Right hindlimb (tissue), 1 donor: Measurements from ENCODE around the gene SUPT7L.
"Not testable (repeated sequence)": the region's sequence is repeated elsewhere in the genome, so short reads cannot be mapped to it uniquely, and the experiment has no call there.

Experiments used
- DNase-seq: peaks from one replicate; pipeline ENCODE4 v3.0.0-alpha.2; 2018

Gene SUPT7L

GRCh38 chr2:27685006-27685405 is 21.6 kb upstream of the SUPT7L start:
- DNase-seq, result not testable (repeated sequence)

GRCh38 chr2:27683390-27684071 is 20.1 kb upstream of the SUPT7L start:
- peak; percentile 73 for DNase-seq

DNA sequence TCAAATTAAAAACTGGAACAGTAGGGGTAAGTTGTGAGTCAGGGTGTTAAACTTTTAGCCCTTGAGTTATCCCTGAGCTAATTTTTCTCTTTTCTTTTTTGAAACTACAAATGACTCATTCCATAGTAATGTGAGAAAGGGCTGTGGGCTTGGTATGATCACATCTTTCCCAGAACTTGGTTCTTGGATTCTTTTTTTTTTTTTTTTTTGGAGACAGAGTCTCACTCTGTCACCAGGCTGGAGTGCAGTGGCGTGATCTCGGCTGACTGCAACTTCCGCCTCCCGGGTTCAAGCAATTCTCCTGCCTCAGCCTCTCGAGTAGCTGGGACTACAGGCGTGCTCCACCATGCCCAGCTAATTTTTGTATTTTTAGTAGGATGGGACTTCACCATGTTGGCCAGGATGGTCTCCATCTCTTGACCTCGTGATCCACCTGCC is 18.9 kb upstream of the SUPT7L start:
- not testable (repeated sequence) for DNase-seq

DNA sequence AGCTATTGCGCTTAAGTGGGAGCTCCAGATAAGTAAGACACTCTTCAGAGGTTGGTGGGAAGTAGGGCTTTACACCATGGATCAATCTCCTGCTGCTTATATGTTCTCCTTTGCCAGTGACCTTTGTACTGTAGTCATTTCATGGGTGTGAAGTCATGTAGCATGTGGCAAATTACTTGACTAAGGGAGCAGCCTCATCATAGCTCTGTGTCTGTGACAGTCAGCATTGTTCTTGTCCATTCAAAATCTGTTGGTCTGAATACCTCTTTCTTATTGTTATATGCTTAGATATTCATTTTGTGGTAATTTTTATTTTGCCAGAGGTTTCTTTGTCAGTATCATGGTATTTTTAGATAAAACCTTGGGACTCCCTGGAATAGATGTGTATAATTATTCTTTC is 18.4 kb upstream of the SUPT7L start:
- DNase-seq, result no peak

- no peak for DNase-seq
These were observed 17.2 kb upstream of the SUPT7L start for GRCh38 chr2:27680571-27680970.

- DNase-seq, result no peak
These were observed 9.5 kb upstream of the SUPT7L start for GRCh38 chr2:27672723-27673486.

- DNase-seq, result no peak
These were observed 7.8 kb upstream of the SUPT7L start for GRCh38 chr2:27671235-27671634.

DNA sequence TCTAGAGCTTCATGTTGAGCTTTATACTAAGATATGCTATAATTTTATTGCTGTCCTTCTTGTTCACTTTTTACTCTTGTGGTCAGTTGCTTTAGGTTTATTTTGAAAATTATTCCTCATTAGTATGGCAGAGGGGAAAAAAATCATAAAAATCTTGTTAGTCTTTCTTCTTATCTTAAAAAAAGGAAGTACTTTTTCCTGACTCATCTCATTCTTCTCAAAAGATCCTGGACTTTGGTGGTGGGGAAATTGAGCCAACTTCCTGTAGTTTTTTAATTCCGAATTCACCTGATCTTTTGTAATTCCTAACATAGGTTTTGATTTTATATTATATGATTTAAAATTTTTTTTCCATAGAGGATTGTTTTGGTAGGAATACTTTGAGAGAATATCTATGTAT is 4.0 kb upstream of the SUPT7L start:
- no peak for DNase-seq

DNA sequence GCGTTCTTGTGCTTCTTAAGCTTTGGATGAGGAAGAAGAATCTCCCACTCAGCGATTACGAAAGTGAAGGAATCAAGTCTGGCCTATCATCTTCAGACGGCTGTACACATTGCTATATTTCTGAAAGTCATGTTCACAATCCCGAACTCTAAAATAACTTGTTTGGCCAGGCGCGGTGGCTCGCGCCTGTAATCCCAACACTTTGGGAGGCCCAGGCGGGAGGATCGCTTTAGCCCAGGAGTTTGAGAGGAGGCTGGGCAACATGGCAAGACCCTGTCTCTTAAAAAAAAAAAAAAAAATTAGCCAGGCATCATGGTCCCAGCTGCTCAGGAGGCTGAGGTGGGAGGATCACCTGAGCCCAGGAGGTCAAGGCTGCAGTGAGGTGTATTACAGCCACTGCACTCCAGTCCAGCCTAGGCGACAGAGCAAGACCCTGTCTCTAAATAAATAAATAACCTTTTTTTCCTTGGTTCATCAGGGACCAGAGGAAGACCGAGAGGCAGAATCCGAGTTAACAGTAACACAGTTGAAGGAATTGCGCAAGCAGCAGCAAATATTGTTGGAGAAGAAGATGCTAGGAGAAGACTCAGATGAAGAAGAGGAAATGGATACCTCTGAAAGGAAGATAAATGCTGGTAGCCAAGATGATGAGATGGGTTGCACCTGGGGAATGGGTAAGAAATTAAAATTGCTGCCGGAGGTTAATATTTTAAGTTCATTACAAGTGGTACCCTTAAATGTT is 1.4 kb upstream of the SUPT7L start:
- DNase-seq, result no peak

DNA sequence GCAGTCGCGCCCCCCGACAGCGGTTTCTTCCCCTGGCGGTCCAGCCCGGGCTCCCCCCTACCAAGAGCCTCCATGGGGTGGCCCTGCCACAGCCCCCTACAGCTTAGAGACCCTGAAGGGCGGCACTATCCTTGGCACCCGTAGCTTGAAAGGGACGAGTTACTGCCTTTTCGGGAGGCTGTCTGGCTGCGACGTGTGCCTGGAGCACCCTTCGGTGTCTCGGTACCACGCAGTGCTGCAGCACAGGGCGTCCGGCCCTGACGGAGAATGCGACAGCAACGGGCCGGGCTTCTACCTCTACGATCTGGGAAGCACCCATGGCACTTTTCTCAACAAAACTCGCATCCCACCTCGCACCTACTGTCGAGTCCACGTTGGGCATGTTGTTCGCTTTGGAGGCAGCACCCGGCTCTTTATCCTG is 750 bp upstream of the SUPT7L start:
- no peak for DNase-seq

GRCh38 chr2:27661371-27661770 is 2.0 kb downstream of the SUPT7L start:
- no peak for DNase-seq

DNA sequence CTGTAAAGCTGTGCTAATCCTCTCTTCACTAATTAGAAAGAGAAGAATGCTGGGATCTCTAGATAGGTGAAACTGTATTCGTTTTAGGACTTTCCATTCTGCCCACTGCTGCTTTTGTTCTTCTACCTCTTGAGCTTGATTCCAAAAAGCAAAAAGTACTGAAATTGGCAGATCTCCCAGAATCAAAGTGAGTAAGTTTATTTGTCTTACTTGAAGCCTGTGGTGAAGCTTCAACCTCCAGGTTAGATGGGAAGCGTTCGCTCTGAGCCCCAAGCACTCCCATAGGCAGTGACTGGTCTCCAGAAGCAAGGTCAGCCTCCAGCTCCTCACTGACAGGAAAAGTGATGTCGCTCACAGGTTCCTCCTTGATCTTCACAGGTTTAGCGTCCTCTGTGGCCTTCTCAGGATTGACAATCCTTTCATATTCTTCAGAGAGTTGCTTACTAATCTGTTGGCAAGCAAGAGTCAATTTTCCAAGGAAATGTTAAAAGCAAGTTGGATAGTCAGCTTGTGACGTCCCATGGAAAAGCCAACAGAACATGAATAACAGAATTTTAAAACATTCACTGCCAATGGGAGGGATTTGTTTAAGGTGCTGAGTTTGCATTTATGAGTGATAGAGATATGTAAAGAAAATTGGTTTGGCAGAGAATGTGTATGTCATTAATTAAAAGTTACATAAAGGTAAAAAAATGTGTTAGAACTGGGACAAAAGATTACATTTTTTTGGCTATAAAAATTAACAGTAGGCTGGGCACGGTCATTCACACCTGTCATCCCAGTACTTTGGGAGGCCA is 8.1 kb downstream of the SUPT7L start:
- no peak for DNase-seq

GRCh38 chr2:27653397-27653796 is 10.0 kb downstream of the SUPT7L start:
- DNase-seq, result no peak

DNA sequence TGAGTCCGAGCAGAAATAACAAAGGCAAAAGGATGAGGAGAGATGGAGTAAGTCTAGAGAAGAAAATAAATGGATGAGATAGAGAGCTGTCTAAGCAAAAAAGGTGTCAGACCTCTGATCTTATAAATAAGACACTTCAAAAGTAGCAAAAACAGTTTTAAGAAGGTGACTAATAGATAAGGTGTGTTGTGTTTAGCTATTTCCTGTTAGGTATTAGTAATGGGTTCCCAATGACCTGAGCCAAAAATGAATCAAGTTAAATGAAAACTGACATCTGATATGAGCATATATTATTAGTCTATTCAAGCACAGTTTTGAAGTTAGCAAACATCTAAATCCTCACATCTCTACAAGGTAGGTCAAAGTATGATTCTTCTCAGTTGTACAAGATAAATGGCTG is 10.6 kb downstream of the SUPT7L start:
- no peak for DNase-seq

- no peak for DNase-seq
These were observed 11.1 kb downstream of the SUPT7L start for GRCh38 chr2:27652341-27652740.

DNA sequence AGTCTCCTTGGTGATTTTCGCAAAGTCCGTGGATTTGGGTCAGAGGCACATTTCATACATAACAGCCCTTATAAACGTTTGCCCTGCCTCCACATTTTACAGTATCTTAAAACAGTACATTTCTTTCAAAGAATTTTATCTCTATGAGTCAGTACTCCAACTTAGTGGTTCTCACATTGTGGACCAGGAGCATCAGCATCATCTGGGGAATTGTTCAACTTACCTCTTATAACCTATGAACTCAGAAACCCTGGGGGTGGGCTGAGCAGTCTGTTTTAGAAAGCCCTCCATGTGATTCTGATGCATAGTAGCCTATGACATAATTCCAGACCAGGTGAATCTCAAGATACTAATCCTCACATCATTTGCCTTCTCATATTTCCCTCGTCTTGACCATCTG is 12.4 kb downstream of the SUPT7L start:
- DNase-seq, result no peak

- no peak for DNase-seq
These were observed 15.7 kb downstream of the SUPT7L start for GRCh38 chr2:27647737-27648136.

DNA sequence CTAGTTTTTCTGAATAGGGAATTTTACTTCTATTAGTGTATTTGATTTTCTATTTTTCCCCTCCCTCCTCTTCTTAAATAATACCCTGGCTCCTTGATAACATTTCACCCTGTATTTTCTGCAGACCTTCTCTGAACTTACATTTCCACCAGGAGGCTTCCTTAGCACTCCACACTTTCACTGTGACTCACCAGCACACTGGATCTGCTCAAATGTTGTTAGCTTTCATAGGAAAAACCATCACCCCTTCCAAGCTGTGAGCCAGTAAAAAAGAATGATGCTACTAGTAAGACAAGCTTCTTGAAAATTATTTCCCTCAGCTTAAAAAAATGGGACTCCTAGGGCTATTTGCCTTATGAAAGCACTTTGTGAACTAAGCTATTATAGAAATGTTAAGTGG is 16.1 kb downstream of the SUPT7L start:
- DNase-seq, result no peak

DNA sequence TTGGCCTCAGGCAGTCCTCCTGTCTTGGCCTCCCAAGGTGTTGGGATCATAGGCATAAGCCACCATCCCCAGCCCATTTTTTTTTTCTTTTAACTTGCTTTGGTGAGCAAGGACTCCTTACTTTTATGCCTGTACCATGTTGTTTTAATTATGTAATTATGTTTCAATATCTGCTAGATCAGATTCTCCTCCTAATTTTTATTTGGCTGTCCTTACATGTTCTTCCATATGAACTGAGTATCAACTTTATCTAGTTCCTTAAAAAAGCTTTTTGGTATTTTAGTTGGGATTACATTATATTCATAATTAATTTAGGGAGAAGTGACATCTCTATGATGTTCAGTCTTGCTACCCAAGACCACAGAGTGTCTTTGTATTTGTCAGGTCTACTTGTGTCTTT is 18.2 kb downstream of the SUPT7L start:
- no peak for DNase-seq

- no peak for DNase-seq
These were observed 22.6 kb downstream of the SUPT7L start for GRCh38 chr2:27640722-27641245.

DNA sequence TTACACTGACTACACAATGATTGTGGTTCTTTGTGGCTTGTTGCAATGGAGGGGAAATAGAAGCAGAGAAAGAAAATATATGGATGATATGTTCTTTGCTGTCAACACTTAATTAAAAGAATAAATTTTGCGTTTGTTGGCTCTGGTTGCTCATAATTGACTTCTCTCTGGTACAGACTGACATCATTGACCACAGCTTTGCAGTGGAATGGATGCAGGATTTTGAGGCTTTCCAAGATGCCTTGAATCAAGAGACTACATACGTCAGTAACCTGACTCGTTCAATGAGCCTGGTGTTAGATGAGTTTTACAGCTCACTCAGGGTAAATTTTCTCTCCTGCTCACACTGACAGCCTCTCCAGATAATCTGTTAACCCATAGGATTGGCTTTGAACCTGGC is 24.7 kb downstream of the SUPT7L start:
- DNase-seq, result no peak

- no peak for DNase-seq
These were observed 25.3 kb downstream of the SUPT7L start for GRCh38 chr2:27638037-27638637.
